GM12873 (cell line): ENCODE results near the gene ATP10A.

Experiments used
- CTCF ChIP-seq: IDR thresholded peaks from 2 replicates; pipeline ENCODE4 v1.5.1; 2012; ENCODE audit warnings: low read depth, mild to moderate bottlenecking, moderate library complexity, low read length, control low read depth; ENCODE audit not compliant: insufficient read depth; ENCODE audit errors: missing control alignments

The ATP10A gene

GRCh38 chr15:25844981-25845680, 18.0 kb downstream of the ATP10A start:
- TF ChIP-seq CTCF: no peak

- no peak for TF ChIP-seq CTCF
Measured at GRCh38 chr15:25844542-25844941, 18.6 kb downstream of the ATP10A start.

GRCh38 chr15:25844076-25844475, 19.1 kb downstream of the ATP10A start:
- TF ChIP-seq CTCF: no peak

GRCh38 chr15:25839638-25840156, 23.4 kb downstream of the ATP10A start:
- TF ChIP-seq CTCF: no peak

- TF ChIP-seq CTCF: no peak
Measured at GRCh38 chr15:25838871-25839195, 24.3 kb downstream of the ATP10A start.

- no peak for TF ChIP-seq CTCF
Measured at GRCh38 chr15:25838191-25838870, 24.8 kb downstream of the ATP10A start.

GRCh38 chr15:25832158-25832557, 31.0 kb downstream of the ATP10A start:
- no peak for TF ChIP-seq CTCF
